Upper lobe of left lung (tissue), 6 donors: Measurements from ENCODE around the gene RHBDL1. TPM values are rescaled to one million over a fixed set of nuclear protein-coding genes. Genes with fewer than 3 reads are reported as not detected.
A peak's percentile ranks its signal among the peaks of the same experiment; 100 is the strongest.

ENCODE experiments used
- ATAC-seq, 2 donors: fragments of 200-7000 bp; cut with Tn5 transposase; one replicate each; pipeline ENCODE4 v1.9.1; 2022; ENCODE audit warnings: mild to moderate bottlenecking in 2 of 2, moderate library complexity in 2 of 2; ENCODE audit not compliant: low FRiP score in 2 of 2
- DNase-seq, 2 donors: peaks; one replicate each; pipeline ENCODE4 v3.0.0-alpha.2; 2019 to 2020
- H3K27ac ChIP-seq, 4 donors: fragments of 200-600 bp; sonication (generic); one replicate each; pipeline ENCODE4 v1.5.1; 2016 to 2019
- H3K27me3 ChIP-seq, 4 donors: fragments of 200-600 bp; sonication (generic); one replicate each; pipeline ENCODE4 v1.5.1; 2017 to 2019
- H3K36me3 ChIP-seq, 4 donors: fragments of 200-600 bp; sonication (generic); one replicate each; pipeline ENCODE4 v1.5.1; 2016 to 2019
- H3K4me1 ChIP-seq, 4 donors: fragments of 200-600 bp; sonication (generic); one replicate each; pipeline ENCODE4 v1.5.1; 2018 to 2019
- H3K4me3 ChIP-seq, 4 donors: fragments of 200-600 bp; sonication (generic); one replicate each; pipeline ENCODE4 v1.5.1; 2017 to 2019; ENCODE audit warnings: mild to moderate bottlenecking in 2 of 4, moderate library complexity in 1 of 4
- H3K9me3 ChIP-seq, 4 donors: fragments of 200-600 bp; sonication (generic); one replicate each; pipeline ENCODE4 v1.5.1; 2018 to 2019
- CTCF ChIP-seq, 6 experiments: fragments of 450-650 bp in 4 of 6; fragments of 200-600 bp in 2 of 6; sonication (generic) in 2 of 6; IDR thresholded peaks; one replicate each; pipeline ENCODE4 v1.5.1; 2016 to 2019; ENCODE audit warnings: antibody characterized with exemption in 6 of 6
- EP300 ChIP-seq, 4 donors: sonication (generic); formaldehyde crosslinking; IDR thresholded peaks; one replicate each; pipeline ENCODE4 v1.5.1; 2017; ENCODE audit warnings: antibody characterized with exemption in 4 of 4, control low read depth in 2 of 4
- POLR2A ChIP-seq, 4 donors: fragments of 450-650 bp; IDR thresholded peaks; one replicate each; pipeline ENCODE4 v1.5.1; 2016 to 2017; ENCODE audit warnings: antibody characterized with exemption in 4 of 4, mild to moderate bottlenecking in 2 of 4
- POLR2AphosphoS5 ChIP-seq, 2 donors: sonication (generic); formaldehyde crosslinking; IDR thresholded peaks; one replicate each; pipeline ENCODE4 v1.5.1; 2017; ENCODE audit warnings: antibody characterized with exemption in 2 of 2
- WGBS, 2 donors: methylation state at CpG; one replicate each; pipeline ENCODE4 v1.1.5; 2017 to 2018; 5-methylcytosine and 5-hydroxymethylcytosine counted together
- total RNA-seq, 6 donors: library from RNA; depleted of rRNA in 4 of 6; stranded (reverse); fragments of >200 nt in 4 of 6; gene quantifications; one replicate each; pipeline versions ENCODE4 v1.1.0 to v1.2.1, GENCODE V29; 2016 to 2021
- donor health status: DM: no; HTN: no; CAD: no; lungs with moderate emphysema.
- donor health status: DM: no; HTN: yes; CAD: no; lungs with severe emphysema.

Gene RHBDL1
- total RNA-seq, 6 donors from 2014 or later, result 0.59 to 2.1 (median 0.76) TPM; not detected in 1

DNA sequence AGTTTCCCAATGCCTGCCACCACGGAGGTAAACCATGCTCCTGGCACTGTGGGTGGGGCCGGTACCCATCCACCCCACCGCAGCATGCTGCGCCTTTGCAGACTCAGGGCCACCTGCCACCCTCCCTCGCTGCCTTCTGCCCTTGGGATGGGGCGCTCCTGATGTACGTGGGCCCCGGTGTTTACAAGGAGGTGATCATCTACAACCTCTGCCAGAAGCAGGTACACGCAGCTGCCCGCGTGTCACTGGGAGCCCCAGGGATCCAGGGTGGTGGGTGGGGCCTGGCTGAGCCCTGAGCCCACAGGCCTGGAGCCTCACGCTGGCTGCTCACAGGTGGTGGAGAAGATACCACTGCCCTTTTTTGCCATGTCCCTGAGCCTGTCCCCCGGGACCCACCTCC, 8.9 kb upstream of the RHBDL1 start:
- TF ChIP-seq POLR2A (IDR thresholded peaks at IDR 0.05) (no peak), CTCF (IDR thresholded peaks at IDR 0.05) (no peak), POLR2AphosphoS5 (IDR thresholded peaks at IDR 0.05) (no peak), EP300 (IDR thresholded peaks at IDR 0.05) (no peak)
- H3K4me1 ChIP-seq, result peaks cover 16 to 24% (median 16%) of the 10 kb centered on the region in 4 donors
- no peak for DNase-seq
- H3K27ac ChIP-seq, result no peak overlapping the region
- peaks cover 15 to 26% (median 24%) of the 10 kb centered on the region in 4 donors for H3K36me3 ChIP-seq
- H3K9me3 ChIP-seq, result no peaks in the 10 kb centered on the region
- 91 to 96% methylated on average over 6 to 13 of the region's 13 CpGs for WGBS, 2 donors
- no peak for ATAC-seq
- no peak overlapping the region for H3K4me3 ChIP-seq
- H3K27me3 ChIP-seq, result no peaks in the 10 kb centered on the region

GRCh38 chr16:667113-667779, 8.2 kb upstream of the RHBDL1 start:
- TF ChIP-seq CTCF (IDR thresholded peaks at IDR 0.05), result no peak
- no peak for TF ChIP-seq POLR2A (IDR thresholded peaks at IDR 0.05)
- no peak for TF ChIP-seq POLR2AphosphoS5 (IDR thresholded peaks at IDR 0.05)
- TF ChIP-seq EP300 (IDR thresholded peaks at IDR 0.05), result no peak
- H3K9me3 ChIP-seq, result no peaks in the 10 kb centered on the region
- H3K36me3 ChIP-seq, result peaks cover 15 to 33% (median 31%) of the 10 kb centered on the region in 4 donors
- peaks cover 15 to 21% (median 16%) of the 10 kb centered on the region in 4 donors for H3K4me1 ChIP-seq
- 81 to 89% methylated on average over 9 to 20 of the region's 22 CpGs for WGBS, 2 donors
- H3K27me3 ChIP-seq, result no peaks in the 10 kb centered on the region
- H3K4me3 ChIP-seq, result peak overlapping the region in 2 of 4 donors; percentile 100
- no peak for ATAC-seq
- peak in 1 of 2 donors; percentile 74 for DNase-seq
- H3K27ac ChIP-seq, result peak overlapping the region; percentile 69 to 89 (median 87)

DNA sequence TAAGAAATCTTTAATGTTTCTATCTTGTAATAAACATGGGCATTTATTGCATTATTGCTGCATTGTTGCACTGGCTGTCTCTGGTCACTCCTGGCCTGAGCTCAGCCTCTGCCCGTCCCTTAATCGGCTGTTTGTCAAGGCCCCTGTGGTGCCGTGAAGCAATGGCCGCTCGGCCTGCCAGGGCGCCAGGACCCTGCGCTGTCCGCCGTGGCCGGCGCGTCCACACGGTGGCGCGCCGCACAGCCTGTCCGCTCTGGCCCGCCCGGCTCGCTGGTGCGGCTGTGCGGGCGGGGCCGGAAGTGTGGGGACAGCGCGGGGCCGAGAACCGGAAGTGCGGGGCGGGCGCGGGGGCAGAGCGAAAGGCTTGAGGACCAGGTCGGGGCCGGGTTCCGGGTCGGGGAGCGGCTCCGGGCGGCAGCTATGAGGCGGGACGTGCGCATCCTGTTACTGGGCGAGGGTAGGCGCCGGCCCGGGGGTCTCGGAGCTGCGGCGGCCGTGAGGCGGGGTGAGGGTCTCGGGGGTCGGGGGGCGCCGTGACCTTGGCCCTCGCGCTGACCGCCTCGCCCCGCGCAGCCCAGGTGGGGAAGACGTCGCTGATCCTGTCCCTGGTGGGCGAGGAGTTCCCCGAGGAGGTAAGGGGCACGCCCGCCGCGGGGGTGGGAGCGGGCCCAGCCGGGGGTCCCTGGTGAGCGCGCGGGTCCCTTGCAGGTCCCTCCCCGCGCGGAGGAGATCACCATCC, 7.5 kb upstream of the RHBDL1 start, which contains the start of gene RHOT2:
Gene RHOT2, plus strand, starts transcription at position 353 of the 739 bp plus-strand sequence. Its CDS starts 68 bp downstream, at position 421.
- Histone ChIP-seq H3K4me1 (peaks cover 15 to 21% (median 16%) of the 10 kb centered on the region in 4 donors), H3K27ac (peak within 1 kb of the TSS; percentile 69 to 89 (median 87)), H3K27me3 (no peaks in the 10 kb centered on the region), H3K4me3 (peak within 1 kb of the TSS; percentile 87 to 100 (median 100)), H3K36me3 (peaks cover 19 to 40% (median 38%) of the 10 kb centered on the region in 4 donors), H3K9me3 (no peaks in the 10 kb centered on the region)
- ATAC-seq, result peak; percentile 95 to 97
- peak; percentile 95 to 99 for DNase-seq
- 0 to 1% methylated on average over 5 to 54 of the region's 78 CpGs for WGBS, 2 donors
- TF ChIP-seq CTCF (IDR thresholded peaks at IDR 0.05) (peak; percentile 86 to 98 (median 97)), EP300 (IDR thresholded peaks at IDR 0.05) (peak in 1 of 4 donors; percentile 46), POLR2AphosphoS5 (IDR thresholded peaks at IDR 0.05) (peak; percentile 79 to 87), POLR2A (IDR thresholded peaks at IDR 0.05) (peak in 1 of 4 donors; percentile 85)

DNA sequence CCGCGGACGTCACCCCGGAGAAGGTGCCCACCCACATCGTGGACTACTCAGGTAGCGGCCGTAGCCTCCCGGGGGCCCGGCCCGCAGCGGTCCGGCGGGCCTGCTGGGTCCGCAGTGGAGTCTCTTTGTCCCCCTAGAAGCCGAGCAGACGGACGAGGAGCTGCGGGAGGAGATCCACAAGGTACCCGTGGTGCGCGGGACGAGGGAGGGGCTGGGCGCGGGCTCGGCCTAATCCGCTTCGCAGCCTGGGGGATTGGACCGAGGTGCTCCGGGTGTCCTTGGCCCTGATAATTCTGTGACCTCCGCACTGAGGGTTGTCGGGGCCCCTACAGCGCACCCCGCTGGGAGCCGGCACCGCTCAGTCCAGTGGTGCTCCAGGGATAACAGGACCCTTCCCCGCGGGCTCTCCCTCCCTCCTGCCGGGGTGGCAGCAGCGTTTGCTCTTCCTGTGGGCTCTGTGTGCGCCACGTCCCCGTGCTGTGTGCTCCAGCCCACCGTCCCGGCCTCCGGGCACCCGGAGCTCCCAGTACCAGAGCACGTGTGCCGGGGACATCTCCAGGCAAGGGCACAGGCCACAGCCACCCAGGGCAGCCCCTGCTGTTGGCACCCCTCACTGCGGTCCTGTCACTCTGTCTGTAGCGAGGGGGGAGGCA, 6.8 kb upstream of the RHBDL1 start:
- DNase-seq (peak in 1 of 2 donors; percentile 82), ATAC-seq (peak in 1 of 2 donors; percentile 1)
- WGBS, 2 donors, result 0 to 7% methylated on average over 2 to 23 of the region's 50 CpGs

More for the DNA sequence above, 6.8 kb upstream of the RHBDL1 start:
- H3K27ac ChIP-seq, result peak overlapping the region; percentile 69 to 89 (median 87)
- H3K36me3 ChIP-seq, result peaks cover 24 to 47% (median 45%) of the 10 kb centered on the region in 4 donors
- H3K27me3 ChIP-seq, result no peaks in the 10 kb centered on the region
- H3K4me1 ChIP-seq, result peaks cover 15 to 21% (median 16%) of the 10 kb centered on the region in 4 donors
- H3K4me3 ChIP-seq, result peak overlapping the region; percentile 87 to 100 (median 100)
- TF ChIP-seq CTCF (IDR thresholded peaks at IDR 0.05) (no peak), EP300 (IDR thresholded peaks at IDR 0.05) (no peak), POLR2A (IDR thresholded peaks at IDR 0.05) (no peak), POLR2AphosphoS5 (IDR thresholded peaks at IDR 0.05) (no peak)
- H3K9me3 ChIP-seq, result no peaks in the 10 kb centered on the region
